Measurements from ENCODE around the gene THOC7. TPM values are rescaled to one million over a fixed set of nuclear protein-coding genes. Genes with fewer than 3 reads are reported as not detected.
A peak's percentile ranks its signal among the peaks of the same experiment; 100 is the strongest.

Gene THOC7
- total and polyA plus RNA-seq, 12 donors, result 71.3 to 204 (median 79.4) TPM

- H3K4me1 ChIP-seq, result peaks cover 4 to 49% (median 38%) of the 10 kb centered on the region in 9 donors
- H3K27ac ChIP-seq, result peak overlapping the region; percentile 90 to 100 (median 98)
- intact Hi-C loops (cut with DNase I), result loop anchor here in 8 of 10 donors (5.0 to 10.0 kb wide), 7 partner anchors 44 to 86 kb away; partner anchors contain the start of genes ATXN7 (in 2 of the 8) and THOC7 (in 2 of the 8)
- H3K36me3 ChIP-seq, result peaks cover 0 to 19% (median 5%) of the 10 kb centered on the region in 9 donors
- 0 to 1% methylated on average over 18 of the region's 18 CpGs for WGBS, 2 donors
- ATAC-seq (peak in 2 of 8 donors; percentile 16 to 20), DNase-seq (no peak)
- no peak for TF ChIP-seq CTCF (IDR thresholded peaks at IDR 0.05)
- no peaks in the 10 kb centered on the region for H3K9me3 ChIP-seq
- peak overlapping the region; percentile 66 to 97 (median 73) for H3K4me3 ChIP-seq
- H3K27me3 ChIP-seq, result no peaks in the 10 kb centered on the region
These were observed 47.9 kb upstream of the THOC7 start for GRCh38 chr3:63911509-63911872.

- peak overlapping the region in 8 of 10 donors; percentile 96 to 100 (median 98) for H3K27ac ChIP-seq
- H3K27me3 ChIP-seq, result no peaks in the 10 kb centered on the region
- WGBS, 2 donors, result 45 to 77% methylated on average over 1 of the region's 1 CpG
- peaks cover 4 to 49% (median 38%) of the 10 kb centered on the region in 9 donors for H3K4me1 ChIP-seq
- DNase-seq (no peak), ATAC-seq (no peak)
- H3K4me3 ChIP-seq, result peak overlapping the region in 6 of 10 donors; percentile 66 to 97 (median 78)
- no peaks in the 10 kb centered on the region for H3K9me3 ChIP-seq
- intact Hi-C loops (cut with DNase I), result loop anchor here in 8 of 10 donors (5.0 to 10.0 kb wide), 7 partner anchors 44 to 86 kb away; partner anchors contain the start of genes ATXN7 (in 2 of the 8) and THOC7 (in 2 of the 8)
- TF ChIP-seq CTCF (IDR thresholded peaks at IDR 0.05), result no peak
- peaks cover 0 to 19% (median 3%) of the 10 kb centered on the region in 9 donors for H3K36me3 ChIP-seq
These were observed 47.3 kb upstream of the THOC7 start for GRCh38 chr3:63910891-63911290.

GRCh38 chr3:63910001-63910400 is 46.4 kb upstream of the THOC7 start:
- Histone ChIP-seq H3K27me3 (no peaks in the 10 kb centered on the region), H3K27ac (no peak overlapping the region), H3K4me1 (peaks cover 4 to 49% (median 38%) of the 10 kb centered on the region in 9 donors), H3K9me3 (no peaks in the 10 kb centered on the region), H3K4me3 (no peak overlapping the region), H3K36me3 (peaks cover 0 to 18% (median 0%) of the 10 kb centered on the region in 9 donors)
- intact Hi-C loops (cut with DNase I), result loop anchor here in 8 of 10 donors (5.0 to 10.0 kb wide), 7 partner anchors 43 to 87 kb away; partner anchors contain the start of genes ATXN7 (in 2 of the 8) and THOC7 (in 2 of the 8)
- no peak for TF ChIP-seq CTCF (IDR thresholded peaks at IDR 0.05)
- WGBS, 2 donors, result 95% methylated on average over 4 of the region's 4 CpGs
- DNase-seq (no peak), ATAC-seq (no peak)

GRCh38 chr3:63909431-63909830 is 45.8 kb upstream of the THOC7 start:
- H3K4me1 ChIP-seq, result peaks cover 4 to 45% (median 34%) of the 10 kb centered on the region in 9 donors

More at GRCh38 chr3:63909431-63909830, 45.8 kb upstream of the THOC7 start:
- TF ChIP-seq CTCF (IDR thresholded peaks at IDR 0.05), result no peak
- Histone ChIP-seq H3K9me3 (no peaks in the 10 kb centered on the region), H3K36me3 (peaks cover 0 to 18% (median 0%) of the 10 kb centered on the region in 9 donors), H3K27me3 (no peaks in the 10 kb centered on the region), H3K27ac (no peak overlapping the region), H3K4me3 (no peak overlapping the region)
- ATAC-seq, result no peak
- WGBS, 2 donors, result 79 to 82% methylated on average over 2 of the region's 2 CpGs
- DNase-seq, result no peak
- intact Hi-C loops (cut with DNase I), result loop anchor here in 3 of 10 donors (5.0 kb wide), 3 partner anchors 37 to 47 kb away; partner anchors contain the start of genes ATXN7 (in 1 of the 3) and THOC7 (in 1 of the 3)
